ENCODE measurements around the gene FCAR.

GRCh38 chr19:54893406-54893805 lies 19.4 kb downstream of the FCAR start:
- TF ChIP-seq, protein P1, sequence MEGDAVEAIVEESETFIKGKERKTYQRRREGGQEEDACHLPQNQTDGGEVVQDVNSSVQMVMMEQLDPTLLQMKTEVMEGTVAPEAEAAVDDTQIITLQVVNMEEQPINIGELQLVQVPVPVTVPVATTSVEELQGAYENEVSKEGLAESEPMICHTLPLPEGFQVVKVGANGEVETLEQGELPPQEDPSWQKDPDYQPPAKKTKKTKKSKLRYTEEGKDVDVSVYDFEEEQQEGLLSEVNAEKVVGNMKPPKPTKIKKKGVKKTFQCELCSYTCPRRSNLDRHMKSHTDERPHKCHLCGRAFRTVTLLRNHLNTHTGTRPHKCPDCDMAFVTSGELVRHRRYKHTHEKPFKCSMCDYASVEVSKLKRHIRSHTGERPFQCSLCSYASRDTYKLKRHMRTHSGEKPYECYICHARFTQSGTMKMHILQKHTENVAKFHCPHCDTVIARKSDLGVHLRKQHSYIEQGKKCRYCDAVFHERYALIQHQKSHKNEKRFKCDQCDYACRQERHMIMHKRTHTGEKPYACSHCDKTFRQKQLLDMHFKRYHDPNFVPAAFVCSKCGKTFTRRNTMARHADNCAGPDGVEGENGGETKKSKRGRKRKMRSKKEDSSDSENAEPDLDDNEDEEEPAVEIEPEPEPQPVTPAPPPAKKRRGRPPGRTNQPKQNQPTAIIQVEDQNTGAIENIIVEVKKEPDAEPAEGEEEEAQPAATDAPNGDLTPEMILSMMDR (IDR thresholded peaks at IDR 0.05): no peak
- TF ChIP-seq MAX (IDR thresholded peaks at IDR 0.05) (no peak), PHF8 (IDR thresholded peaks at IDR 0.05; ENCODE audit: borderline replicate concordance, low read depth) (no peak), POLR2A (IDR thresholded peaks at IDR 0.05; ENCODE audit: low read length) (no peak), CHD4 (IDR thresholded peaks at IDR 0.05; ENCODE audit: borderline replicate concordance) (no peak)

All from A549 (cell line).